Renal cortex interstitium (tissue), 11 donors: ENCODE results near the gene DBX2. TPM values are rescaled to one million over a fixed set of nuclear protein-coding genes. Genes with fewer than 3 reads are reported as not detected.
"Not testable (repeated sequence)": the region's sequence is repeated elsewhere in the genome, so short reads cannot be mapped to it uniquely, and the experiment has no call there.

Source experiments
- DNase-seq, 11 donors: peaks; one replicate each; pipeline ENCODE4 v3.0.0-alpha.2; 2013; ENCODE audit warnings: low read depth in 9 of 11, low spot score in 4 of 11; ENCODE audit errors: extremely low read depth in 1 of 11
- polyA plus RNA-seq, 3 donors: library from polyadenylated mRNA; unstranded; fragments of 120-200 nt; gene quantifications; one replicate each; pipeline ENCODE4 v1.2.1, GENCODE V29; 2013; ENCODE audit not compliant: insufficient read length in 3 of 3

The DBX2 gene
- polyA plus RNA-seq, 3 donors = 0.11 to 0.13 TPM; not detected in 1

- DNase-seq = peak in 1 of 11 donors; percentile 14
These were observed 16.0 kb downstream of the DBX2 start for GRCh38 chr12:45034861-45035265.

GRCh38 chr12:45017916-45018315 is 33.0 kb downstream of the DBX2 start:
- no peak for DNase-seq

- no peak for DNase-seq
These were observed 36.5 kb downstream of the DBX2 start for GRCh38 chr12:45014396-45014795.

GRCh38 chr12:45012749-45013148 is 38.1 kb downstream of the DBX2 start:
- DNase-seq = no peak

- no peak for DNase-seq
These were observed 40.8 kb downstream of the DBX2 start for GRCh38 chr12:45010059-45010458.

- DNase-seq = no peak
These were observed 42.7 kb downstream of the DBX2 start for GRCh38 chr12:45008211-45008610.

- DNase-seq = no peak
These were observed 51.5 kb downstream of the DBX2 start for GRCh38 chr12:44999355-44999754.

GRCh38 chr12:44993161-44993560 is 57.7 kb downstream of the DBX2 start:
- DNase-seq = no peak

- DNase-seq = not testable (repeated sequence)
These were observed 66.0 kb downstream of the DBX2 start for GRCh38 chr12:44984863-44985262.

GRCh38 chr12:44979918-44980317 is 71.0 kb downstream of the DBX2 start:
- no peak for DNase-seq

- no peak for DNase-seq
These were observed 74.7 kb downstream of the DBX2 start for GRCh38 chr12:44976246-44976645.

- DNase-seq = peak in 1 of 11 donors; percentile 15
These were observed 78.0 kb downstream of the DBX2 start for GRCh38 chr12:44972746-44973421.

GRCh38 chr12:44968965-44969364 is 81.9 kb downstream of the DBX2 start:
- DNase-seq = no peak

Other genes starting within 250 kb of the DBX2 start
- gene NELL2, start 174.8 kb downstream of the DBX2 start, polyA plus RNA-seq = 10 to 100 TPM; 13.4 to 19.7 (median 17.5) TPM
- gene ANO6, start 165.0 kb upstream of the DBX2 start, polyA plus RNA-seq = 10 to 100 TPM; 62.1 to 77.1 (median 71.3) TPM